Activated T-helper 1 cell treated with Interleukin-2 at 50 U/mL for 16 hours (primary cell): ENCODE data around the gene DNAJC8.

Experiments used
- DNase-seq: peaks from one replicate; pipeline ENCODE4 v3.0.0-alpha.2; 2020; ENCODE audit warnings: low read depth

DNAJC8 gene

DNA sequence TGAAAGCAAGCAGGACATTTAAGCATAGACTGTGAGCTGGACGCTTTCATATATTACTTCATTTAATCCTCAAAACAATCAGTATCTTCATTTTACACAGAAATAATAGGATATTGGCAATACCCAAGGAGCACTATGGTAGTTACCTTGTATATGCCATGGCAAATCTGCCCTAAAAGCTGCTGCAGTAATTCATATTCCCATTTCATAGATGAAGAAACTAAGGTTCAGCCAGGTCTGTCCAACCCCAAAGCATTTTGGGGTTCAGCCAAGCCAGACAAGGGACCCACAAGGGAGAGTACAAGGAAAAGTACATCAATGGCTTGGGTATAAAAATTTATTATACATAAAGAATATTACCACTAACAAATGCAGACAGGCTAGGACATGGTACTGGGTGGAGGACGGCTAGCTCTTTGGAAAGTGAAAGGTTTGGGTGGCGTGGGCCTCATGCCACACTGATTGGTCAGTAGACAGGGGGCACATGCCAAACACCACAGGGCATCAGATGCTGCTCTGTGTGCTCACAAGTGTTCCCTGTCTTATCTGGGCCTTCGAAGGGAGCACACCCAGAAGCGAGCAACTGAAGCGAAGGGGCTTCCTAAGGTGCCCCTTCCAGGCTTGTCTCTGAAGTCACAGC, 32.5 kb downstream of the DNAJC8 start:
- DNase-seq, result no peak

DNA sequence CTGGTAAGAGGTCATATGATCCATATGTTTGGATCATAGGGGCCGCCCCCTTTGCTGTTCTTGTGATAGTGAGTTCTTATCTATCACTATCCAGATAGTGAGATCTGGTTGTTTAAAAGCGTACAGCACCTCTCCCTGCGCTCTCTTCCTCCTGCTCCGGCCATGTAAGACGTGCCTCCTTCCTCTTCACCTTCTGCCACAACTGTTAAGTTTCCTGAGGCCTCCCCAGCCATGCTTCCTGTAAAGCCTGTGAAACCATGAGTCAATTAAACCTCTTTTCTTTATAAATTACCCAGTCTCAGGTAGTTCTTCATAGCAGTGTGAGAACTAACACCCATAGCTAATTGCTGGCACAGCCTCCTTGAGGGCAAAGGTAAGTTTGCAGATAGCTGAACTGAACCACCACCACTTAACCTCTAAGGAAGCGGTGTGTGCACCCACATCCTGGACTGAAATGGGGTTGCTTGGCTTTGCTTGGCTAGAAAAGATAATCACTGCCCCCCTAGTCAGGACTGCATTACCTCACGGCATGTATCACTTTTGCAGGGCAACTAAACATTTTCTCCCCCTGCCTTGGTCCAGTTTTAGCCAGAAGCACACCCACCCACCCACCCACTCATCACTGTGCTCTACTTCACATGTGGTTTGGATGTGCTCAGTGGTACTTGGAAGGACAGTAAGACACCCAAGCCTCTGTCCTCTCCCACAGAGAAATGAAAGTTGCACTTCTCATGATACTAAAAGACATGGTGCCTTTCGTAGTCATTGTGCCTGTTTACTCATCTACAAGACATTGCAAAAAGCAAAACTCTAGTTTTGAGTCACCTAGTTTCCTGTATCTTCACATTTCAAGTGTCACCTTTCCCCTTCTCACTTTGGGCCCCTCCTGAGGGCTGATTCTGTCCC, 33.2 kb downstream of the DNAJC8 start:
- peak; percentile 24 for DNase-seq

- no peak for DNase-seq
These were observed 35.0 kb downstream of the DNAJC8 start for GRCh38 chr1:28197682-28198415.

- no peak for DNase-seq
These were observed 36.5 kb downstream of the DNAJC8 start for GRCh38 chr1:28196330-28196729.

- no peak for DNase-seq
These were observed 37.0 kb downstream of the DNAJC8 start for GRCh38 chr1:28195780-28196179.

- DNase-seq, result no peak
These were observed 38.3 kb downstream of the DNAJC8 start for GRCh38 chr1:28194326-28195035.

- DNase-seq, result no peak
These were observed 39.1 kb downstream of the DNAJC8 start for GRCh38 chr1:28193701-28194161.

DNA sequence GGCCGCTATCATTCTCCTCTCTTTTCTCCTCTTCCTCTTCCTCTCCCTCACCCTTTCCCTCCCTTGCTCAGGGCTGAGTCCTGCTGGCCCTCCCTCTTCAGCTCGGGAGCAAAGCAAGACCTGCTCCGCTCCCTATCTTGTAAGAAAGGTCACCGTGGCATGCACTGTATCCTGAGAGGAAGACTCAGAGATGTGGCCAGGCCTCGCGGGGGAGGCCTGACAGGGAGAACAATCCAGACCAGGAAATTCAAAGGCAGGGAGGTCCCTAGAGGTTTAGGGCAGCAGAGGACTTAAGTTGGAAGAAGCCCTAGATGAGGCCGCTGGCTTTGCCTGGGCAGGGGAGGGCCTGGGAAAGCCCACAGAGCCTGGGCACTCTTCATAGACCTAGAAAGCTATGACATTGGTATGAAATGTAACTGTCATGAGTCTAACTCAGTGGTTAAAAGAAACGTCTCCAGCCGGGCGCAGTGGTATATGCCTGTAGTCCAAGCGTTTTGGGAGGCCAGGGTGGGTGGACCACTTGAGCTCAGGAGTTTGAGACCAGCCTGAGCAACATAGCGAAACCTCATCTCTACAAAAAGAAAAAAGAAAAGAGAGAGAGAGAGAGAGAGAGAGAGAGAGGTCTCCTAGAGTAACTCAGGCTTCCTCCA, 41.7 kb downstream of the DNAJC8 start:
- DNase-seq, result no peak

DNA sequence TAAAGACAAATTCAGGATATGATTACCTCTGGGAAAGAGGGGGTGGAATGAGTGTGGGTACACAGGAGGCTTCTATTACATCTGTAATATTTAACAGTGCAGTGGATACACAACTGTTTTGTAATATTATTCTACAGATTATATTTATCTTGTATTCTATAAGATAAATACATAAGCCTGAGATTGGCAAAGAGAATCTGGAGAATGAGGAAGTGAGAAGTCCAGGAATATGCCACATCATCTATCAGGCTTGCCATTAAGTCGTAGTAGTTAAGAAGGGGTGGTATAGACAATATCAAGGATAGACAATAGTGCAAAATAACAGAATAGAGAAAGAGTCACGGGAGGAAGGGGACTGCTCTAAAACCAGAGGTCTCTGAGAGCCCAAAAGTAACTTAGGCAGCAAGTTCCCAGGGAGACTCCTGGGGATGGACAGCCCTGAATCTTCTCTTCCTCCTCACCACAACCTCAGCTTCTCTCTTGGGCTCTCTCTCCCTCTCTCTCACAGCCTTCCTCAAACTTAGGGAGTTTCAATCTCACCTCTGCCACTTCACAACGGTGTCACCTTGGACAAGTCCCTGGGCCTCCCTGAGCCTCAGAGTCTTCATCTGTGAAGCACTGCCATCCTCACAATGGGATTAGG, 42.4 kb downstream of the DNAJC8 start:
- no peak for DNase-seq

DNA sequence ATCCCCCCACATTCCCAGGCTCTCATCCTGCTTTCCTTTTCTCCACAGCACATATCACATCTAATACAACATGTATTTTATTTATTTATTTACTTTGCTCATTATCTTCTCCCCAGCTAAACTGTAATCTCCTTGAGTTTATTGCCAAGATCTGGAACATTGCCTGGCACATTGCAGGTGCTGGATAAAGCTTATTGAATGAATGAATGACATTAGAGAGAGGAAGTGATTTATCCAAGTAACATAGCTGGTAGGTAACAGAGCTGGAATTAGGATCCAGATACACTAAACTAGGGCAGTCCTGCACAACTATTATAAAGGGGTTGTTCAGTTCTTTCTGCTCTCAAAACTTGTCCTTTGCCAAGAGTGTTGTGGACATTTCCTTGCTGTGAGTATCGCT, 47.8 kb downstream of the DNAJC8 start:
- DNase-seq, result no peak

- no peak for DNase-seq
These were observed 52.2 kb downstream of the DNAJC8 start for GRCh38 chr1:28180306-28181305.

GRCh38 chr1:28178690-28179485, 53.9 kb downstream of the DNAJC8 start:
- DNase-seq, result no peak

DNA sequence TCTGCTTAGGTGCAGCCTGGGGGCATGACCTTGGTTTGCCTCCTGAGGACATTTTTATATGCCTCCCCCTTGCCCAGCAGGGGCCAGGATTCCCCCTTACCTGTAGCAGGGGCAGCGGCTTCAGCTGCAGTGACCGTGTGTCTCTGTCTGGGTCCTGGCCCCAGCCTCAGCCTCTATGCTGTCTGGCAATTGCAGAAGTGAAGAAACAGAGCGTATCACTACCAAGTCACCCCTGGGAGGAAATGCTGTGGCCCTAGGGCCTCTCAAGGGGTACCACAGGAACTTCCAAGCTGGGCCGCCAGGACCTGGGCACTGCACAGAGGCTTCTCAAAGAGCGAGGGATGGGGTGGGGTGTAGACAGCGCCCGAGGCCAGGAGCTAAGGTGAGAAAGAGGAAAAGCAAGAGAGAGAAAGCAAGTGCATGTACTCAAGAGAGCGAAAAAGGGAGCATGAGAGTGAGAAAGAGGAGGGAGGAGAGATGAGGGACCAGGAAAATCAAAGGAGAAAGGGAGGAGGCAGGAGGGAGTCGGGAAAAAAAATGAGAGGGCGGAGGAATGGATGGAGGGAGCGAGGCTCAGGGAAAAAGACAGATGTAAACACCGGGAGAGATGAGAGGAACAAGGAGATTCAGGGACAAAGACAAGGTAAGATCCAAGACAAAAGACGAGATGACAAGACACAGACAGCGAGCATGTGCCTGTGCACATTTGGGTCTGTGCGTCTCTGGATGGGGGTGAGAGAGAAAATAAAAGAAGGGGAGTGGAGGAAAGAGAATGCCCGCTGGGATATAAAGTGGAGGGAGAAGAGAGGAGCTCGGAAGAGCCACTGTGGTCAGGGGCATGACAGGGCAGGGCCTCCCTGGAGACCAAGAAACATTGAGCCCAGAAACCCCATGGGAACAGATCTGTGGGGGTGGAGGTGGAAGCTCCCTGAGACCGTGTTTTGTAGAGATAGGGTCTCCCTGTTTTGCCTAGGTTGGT, 56.0 kb downstream of the DNAJC8 start, which contains the start of gene PTAFR:
TSS of gene PTAFR (minus strand) at position 199 of the 979 bp plus-strand sequence. CDS start 25,669 bp downstream, outside the sequence.
- DNase-seq, result no peak

GRCh38 chr1:28175955-28176485, 56.8 kb downstream of the DNAJC8 start:
- no peak for DNase-seq

GRCh38 chr1:28173980-28174297, 58.9 kb downstream of the DNAJC8 start:
- DNase-seq, result no peak

- DNase-seq, result no peak
These were observed 59.5 kb downstream of the DNAJC8 start for GRCh38 chr1:28173151-28173979.
